Measurements from ENCODE around the gene AHCTF1.
"Not testable (repeated sequence)": the region's sequence is repeated elsewhere in the genome, so short reads cannot be mapped to it uniquely, and the experiment has no call there.

Gene AHCTF1

GRCh38 chr1:246837418-246838117 lies 94.2 kb downstream of the AHCTF1 start:
- no peak for DNase-seq

- no peak for DNase-seq
Measured at GRCh38 chr1:246836209-246836966, 95.4 kb downstream of the AHCTF1 start.

GRCh38 chr1:246831543-246831942 lies 100.2 kb downstream of the AHCTF1 start:
- no peak for DNase-seq

- no peak for DNase-seq
Measured at GRCh38 chr1:246828818-246829217, 102.9 kb downstream of the AHCTF1 start.

- no peak for DNase-seq
Measured at GRCh38 chr1:246827396-246827795, 104.4 kb downstream of the AHCTF1 start.

- DNase-seq = no peak
Measured at GRCh38 chr1:246825557-246826175, 106.1 kb downstream of the AHCTF1 start.

GRCh38 chr1:246824541-246824940 lies 107.2 kb downstream of the AHCTF1 start:
- DNase-seq = no peak

GRCh38 chr1:246822154-246822553 lies 109.6 kb downstream of the AHCTF1 start:
- DNase-seq = not testable (repeated sequence)

GRCh38 chr1:246820666-246821065 lies 111.1 kb downstream of the AHCTF1 start:
- DNase-seq = no peak

GRCh38 chr1:246817778-246818177 lies 114.0 kb downstream of the AHCTF1 start:
- DNase-seq = not testable (repeated sequence)

GRCh38 chr1:246815693-246816270 lies 116.0 kb downstream of the AHCTF1 start:
- no peak for DNase-seq

- no peak for DNase-seq
Measured at GRCh38 chr1:246814890-246815289, 116.9 kb downstream of the AHCTF1 start.

- not testable (repeated sequence) for DNase-seq
Measured at GRCh38 chr1:246813325-246813724, 118.4 kb downstream of the AHCTF1 start.

- no peak for DNase-seq
Measured at GRCh38 chr1:246811985-246812384, 119.8 kb downstream of the AHCTF1 start.

- no peak for DNase-seq
Measured at GRCh38 chr1:246809473-246809872, 122.3 kb downstream of the AHCTF1 start.

- no peak for DNase-seq
Measured at GRCh38 chr1:246805135-246805716, 126.5 kb downstream of the AHCTF1 start.

- no peak for DNase-seq
Measured at GRCh38 chr1:246803883-246804282, 127.9 kb downstream of the AHCTF1 start.

- DNase-seq = no peak
Measured at GRCh38 chr1:246803373-246803772, 128.4 kb downstream of the AHCTF1 start.

- DNase-seq = no peak
Measured at GRCh38 chr1:246801241-246802020, 130.3 kb downstream of the AHCTF1 start.

GRCh38 chr1:246800756-246801155 lies 131.0 kb downstream of the AHCTF1 start:
- no peak for DNase-seq

- DNase-seq = no peak
Measured at GRCh38 chr1:246800356-246800755, 131.4 kb downstream of the AHCTF1 start.
